GM12878 (cell line): Measurements from ENCODE around the gene HEPACAM. TPM values are rescaled to one million over a fixed set of nuclear protein-coding genes. Genes with fewer than 3 reads are reported as not detected.

Experiments
- ATAC-seq: fragments of 200-7000 bp; cut with Tn5 transposase; 3 replicates; pipeline ENCODE4 v1.9.1; 2020; ENCODE audit warnings: mild to moderate bottlenecking, moderate library complexity
- BruUV-seq: library from RNA; stranded (reverse); fragments of 400-500 nt; replicated peaks from 2 replicates; lab custom pipeline; 2021; lab: Mats Ljungman, UMichigan
- CTCF ChIA-PET: fragments of 300-600 bp; sonication (Branson Sonifier 250); formaldehyde crosslinking; extraction: SDS; loops from one replicate; lab custom pipeline; 2021; ENCODE audit warnings: inconsistent platforms; lab: Yijun Ruan, JAX
- POLR2A ChIA-PET: fragments of 350-600 bp; formaldehyde crosslinking; extraction: SDS; loops from one replicate; lab custom pipeline; 2021; ENCODE audit warnings: inconsistent platforms; lab: Charles Lee
- RAD21 ChIA-PET: fragments of 300-600 bp; sonication (Branson Sonifier 250); formaldehyde crosslinking; loops from one replicate; lab custom pipeline; 2023; ENCODE audit warnings: antibody characterized with exemption; ENCODE audit not compliant: unreplicated experiment; lab: Charles Lee
- SMC1A ChIA-PET: fragments of 300-600 bp; sonication (Branson Sonifier 250); formaldehyde crosslinking; loops from one replicate; lab custom pipeline; 2023; ENCODE audit not compliant: unreplicated experiment, uncharacterized antibody; lab: Charles Lee
- DNase-seq: peaks from one replicate; pipeline ENCODE4 v3.0.0-alpha.2; 2011; ENCODE audit warnings: low read depth, low spot score
- FAIRE-seq: peaks from 3 replicates; lab custom pipeline; 2011; peaks lifted over from hg19 to GRCh38; lab: Jason Lieb, UNC
- H2AFZ ChIP-seq: 2 replicates; pipeline ENCODE4 v1.6.0; 2011; ENCODE audit warnings: low read depth, low read length, control low read depth; ENCODE audit not compliant: control insufficient read depth
- H3K27ac ChIP-seq: 2 replicates; pipeline ENCODE4 v1.5.1; 2011; ENCODE audit warnings: control low read depth; ENCODE audit not compliant: control insufficient read depth, insufficient read depth
- H3K27me3 ChIP-seq, 2 experiments: replicated peaks in 1 of 2; 2 replicates each; pipeline versions ENCODE4 v1.6.0 to v1.6.1; 2011; ENCODE audit warnings: low read length in 1 of 2; ENCODE audit not compliant: control insufficient read depth in 2 of 2, insufficient read depth in 2 of 2
- H3K36me3 ChIP-seq, 2 experiments: 2 replicates each; pipeline ENCODE4 v1.5.1; 2011; ENCODE audit warnings: low read length in 1 of 2; ENCODE audit not compliant: control insufficient read depth in 2 of 2, insufficient read depth in 2 of 2
- H3K4me1 ChIP-seq: 2 replicates; pipeline ENCODE4 v1.6.1; 2011; ENCODE audit warnings: mild to moderate bottlenecking, low read length, moderate library complexity, mixed read lengths; ENCODE audit not compliant: control insufficient read depth, insufficient read depth
- H3K4me2 ChIP-seq: 2 replicates; pipeline ENCODE4 v1.6.0; 2011; ENCODE audit warnings: control low read depth; ENCODE audit not compliant: control insufficient read depth, insufficient read depth
- H3K4me3 ChIP-seq: fragments of 200-600 bp; sonication (generic); 2 replicates; pipeline ENCODE4 v1.5.1; 2016
- H3K79me2 ChIP-seq: 2 replicates; pipeline ENCODE4 v1.6.0; 2011; ENCODE audit warnings: low read length; ENCODE audit not compliant: control insufficient read depth, insufficient read depth
- H3K9ac ChIP-seq: 2 replicates; pipeline ENCODE4 v1.8.0; 2011; ENCODE audit warnings: low read length, control low read depth, mixed read lengths; ENCODE audit not compliant: control insufficient read depth, insufficient read depth
- H3K9me3 ChIP-seq: replicated peaks from 3 replicates; pipeline ENCODE4 v1.5.1; 2011; ENCODE audit warnings: mild to moderate bottlenecking, low read length; ENCODE audit not compliant: control insufficient read depth, insufficient read depth
- H4K20me1 ChIP-seq: 2 replicates; pipeline ENCODE4 v1.6.0; 2011; ENCODE audit not compliant: control insufficient read depth, insufficient read depth
- CEBPZ ChIP-seq: fragments of 150-350 bp; IDR thresholded peaks from 2 replicates; pipeline ENCODE4 v1.6.1; 2016; ENCODE audit warnings: low read depth, low read length
- EGR1 ChIP-seq, 2 experiments: IDR thresholded peaks; 1 replicate in 1 of 2; 2 replicates in 1 of 2; pipeline ENCODE4 v1.6.1; 2011 to 2012; ENCODE audit warnings: low read depth in 2 of 2, low read length in 2 of 2, borderline replicate concordance in 1 of 2, mild to moderate bottlenecking in 1 of 2, moderate library complexity in 1 of 2
- KLF5 ChIP-seq: fragments of 450-650 bp; IDR thresholded peaks from 2 replicates; pipeline ENCODE4 v1.6.1; 2014; ENCODE audit warnings: mild to moderate bottlenecking; ENCODE audit not compliant: partially characterized antibody
- RBBP5 ChIP-seq: fragments of 200-600 bp; sonication (generic); conservative IDR thresholded peaks from 2 replicates; pipeline ENCODE4 v1.6.1; 2016
- SMC3 ChIP-seq: IDR thresholded peaks from 2 replicates; pipeline ENCODE4 v1.6.1; 2011; ENCODE audit warnings: low read length, improper control_type of control experiment, borderline replicate concordance
- SREBF2 ChIP-seq: IDR thresholded peaks from 2 replicates; pipeline ENCODE4 v1.6.1; 2012; ENCODE audit warnings: mild to moderate bottlenecking, low read length
- SRF ChIP-seq, 2 experiments: IDR thresholded peaks; 2 replicates each; pipeline ENCODE4 v1.6.1; 2011; ENCODE audit warnings: low read depth in 2 of 2, low read length in 2 of 2, mild to moderate bottlenecking in 1 of 2, moderate library complexity in 1 of 2
- SUPT20H ChIP-seq: IDR thresholded peaks from 2 replicates; pipeline ENCODE4 v1.6.1; 2011; ENCODE audit warnings: low read depth, mild to moderate bottlenecking, low read length, moderate library complexity, borderline replicate concordance; ENCODE audit not compliant: control insufficient read depth
- WRNIP1 ChIP-seq: IDR thresholded peaks from 2 replicates; pipeline ENCODE4 v1.6.1; 2011; ENCODE audit warnings: low read depth, low read length, improper control_type of control experiment, borderline replicate concordance
- WGBS: methylation state at CpG from one replicate; pipeline ENCODE4 v1.1.6; 2016; ENCODE audit warnings: low lambda C conversion rate; ENCODE audit not compliant: insufficient replicate concordance, insufficient coverage; ENCODE audit errors: missing lambda C conversion rate; 5-methylcytosine and 5-hydroxymethylcytosine counted together
- in situ Hi-C: fragments of 300-500 bp; cut with MboI; formaldehyde crosslinking; loops from 9 replicates; pipeline ENCODE4 v1.14.3; 2018; ENCODE audit warnings: mixed read lengths
- intact Hi-C: fragments of 100-400 bp; cut with micrococcal nuclease; formaldehyde crosslinking; loops from one replicate; pipeline ENCODE4 v1.14.2; 2022; ENCODE audit not compliant: unreplicated experiment
- polyA plus RNA-seq, 11 experiments: library from polyadenylated mRNA; depleted of rRNA in 4 of 11; unstranded in 6 of 11; stranded (reverse) in 5 of 11; fragments of >200 nt; fragmentation: Nextera tagmentation in 4 of 11; fragmentation: Illumina TruSeq in 1 of 11; extraction: Ambion mirVana in 4 of 11; extraction: Trizol in 1 of 11; gene quantifications; 1 replicate in 1 of 11; 2 replicates in 10 of 11; pipeline versions ENCODE4 v1.2.1 to v1.2.3, GENCODE V29; 2011 to 2016; ENCODE audit warnings: inconsistent platforms in 2 of 11, missing spikeins in 2 of 11, low read depth in 1 of 11
- total RNA-seq, 4 experiments: library from RNA; depleted of rRNA in 3 of 4; stranded (reverse); fragments of >200 nt in 3 of 4; fragmentation: Illumina TruSeq in 1 of 4; extraction: Trizol in 1 of 4; gene quantifications; 2 replicates each; pipeline versions ENCODE4 v1.2.1 to v1.2.3, GENCODE V29; 2013 to 2021
- TF ChIP-seq, protein P1 (sequence below): fragments of 450-650 bp; IDR thresholded peaks from 2 replicates; pipeline ENCODE4 v1.6.1; 2014; ENCODE audit warnings: mild to moderate bottlenecking

Gene HEPACAM
- total and polyA plus RNA-seq, 10 of the 15 experiments (the other 5 are each of a cell fraction or from before 2014, with no cell fraction given): 0.03 TPM; not detected in 9

- Histone ChIP-seq H3K27ac (no peak overlapping the region), H3K36me3 (no peaks in the 10 kb centered on the region), H3K4me3 (no peak overlapping the region), H4K20me1 (no peaks in the 10 kb centered on the region), H3K79me2 (no peaks in the 10 kb centered on the region), H3K4me2 (no peak overlapping the region), H3K9ac (no peak overlapping the region), H3K4me1 (no peaks in the 10 kb centered on the region), H2AFZ (no peak overlapping the region), H3K9me3 (no peaks in the 10 kb centered on the region), H3K27me3 (peaks cover 3 to 5% of the 10 kb centered on the region in 2 experiments; a peak in 3 of 4 replicates)
- no TSS peak for BruUV-seq
- POLR2A ChIA-PET: no interaction called here
- SMC1A ChIA-PET: no interaction called here
- WGBS: 29% methylated on average over 6 of the region's 6 CpGs
- TF ChIP-seq WRNIP1 (no peak), RBBP5 (no peak), EGR1 (IDR thresholded peaks at IDR 0.05; ENCODE audit: borderline replicate concordance in 1 of 2, low read depth in 2 of 2, low read length in 2 of 2) (no peak), SUPT20H (no peak), KLF5 (no peak), SMC3 (no peak), CEBPZ (no peak), SREBF2 (no peak), SRF (IDR thresholded peaks at IDR 0.05; ENCODE audit: low read depth in 2 of 2, low read length in 2 of 2) (no peak)
- TF ChIP-seq, protein P1, sequence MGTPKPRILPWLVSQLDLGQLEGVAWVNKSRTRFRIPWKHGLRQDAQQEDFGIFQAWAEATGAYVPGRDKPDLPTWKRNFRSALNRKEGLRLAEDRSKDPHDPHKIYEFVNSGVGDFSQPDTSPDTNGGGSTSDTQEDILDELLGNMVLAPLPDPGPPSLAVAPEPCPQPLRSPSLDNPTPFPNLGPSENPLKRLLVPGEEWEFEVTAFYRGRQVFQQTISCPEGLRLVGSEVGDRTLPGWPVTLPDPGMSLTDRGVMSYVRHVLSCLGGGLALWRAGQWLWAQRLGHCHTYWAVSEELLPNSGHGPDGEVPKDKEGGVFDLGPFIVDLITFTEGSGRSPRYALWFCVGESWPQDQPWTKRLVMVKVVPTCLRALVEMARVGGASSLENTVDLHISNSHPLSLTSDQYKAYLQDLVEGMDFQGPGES: no peak
- intact Hi-C loops: no loop called here
- FAIRE-seq (no peak), ATAC-seq (no peak), DNase-seq (no peak)
- in situ Hi-C loops: no loop called here
- CTCF ChIA-PET: interaction anchor here (1.4 kb wide), 1 partner anchor 242 kb away, joined by 3 read pairs; no protein-coding TSS in a partner anchor
- RAD21 ChIA-PET: no interaction called here
These were observed 36.3 kb downstream of the HEPACAM start for GRCh38 chr11:124899383-124900145.
